ENCODE data around the gene RSRC1.

DNA sequence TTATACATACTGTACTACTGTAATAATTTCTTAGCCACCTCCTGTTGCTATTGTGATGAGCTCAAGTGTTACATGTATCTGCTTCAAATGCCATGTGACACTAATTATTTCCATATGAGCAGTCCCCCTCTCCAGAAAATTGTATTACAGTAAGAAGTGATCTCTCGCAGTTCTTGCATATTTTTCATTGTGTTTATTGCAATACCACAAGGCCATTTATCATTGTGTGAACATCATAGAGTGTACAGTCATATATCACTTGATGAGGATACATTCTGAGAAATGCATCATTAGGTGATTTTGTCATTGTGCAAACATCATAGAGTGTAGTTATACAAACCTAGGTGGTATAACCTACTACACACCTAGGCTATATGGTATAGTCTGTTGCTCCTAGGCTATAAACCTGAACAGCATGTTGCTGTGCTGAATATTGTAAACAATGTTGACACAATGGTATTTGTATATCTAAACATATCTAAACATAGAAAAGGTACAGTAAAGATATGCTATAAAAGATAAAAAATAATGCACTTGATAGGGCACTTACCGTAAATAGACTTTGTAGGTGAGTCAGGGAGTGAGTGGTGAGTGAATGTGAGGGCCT is 271.5 kb downstream of the RSRC1 start:
- TF ChIP-seq, protein P1, sequence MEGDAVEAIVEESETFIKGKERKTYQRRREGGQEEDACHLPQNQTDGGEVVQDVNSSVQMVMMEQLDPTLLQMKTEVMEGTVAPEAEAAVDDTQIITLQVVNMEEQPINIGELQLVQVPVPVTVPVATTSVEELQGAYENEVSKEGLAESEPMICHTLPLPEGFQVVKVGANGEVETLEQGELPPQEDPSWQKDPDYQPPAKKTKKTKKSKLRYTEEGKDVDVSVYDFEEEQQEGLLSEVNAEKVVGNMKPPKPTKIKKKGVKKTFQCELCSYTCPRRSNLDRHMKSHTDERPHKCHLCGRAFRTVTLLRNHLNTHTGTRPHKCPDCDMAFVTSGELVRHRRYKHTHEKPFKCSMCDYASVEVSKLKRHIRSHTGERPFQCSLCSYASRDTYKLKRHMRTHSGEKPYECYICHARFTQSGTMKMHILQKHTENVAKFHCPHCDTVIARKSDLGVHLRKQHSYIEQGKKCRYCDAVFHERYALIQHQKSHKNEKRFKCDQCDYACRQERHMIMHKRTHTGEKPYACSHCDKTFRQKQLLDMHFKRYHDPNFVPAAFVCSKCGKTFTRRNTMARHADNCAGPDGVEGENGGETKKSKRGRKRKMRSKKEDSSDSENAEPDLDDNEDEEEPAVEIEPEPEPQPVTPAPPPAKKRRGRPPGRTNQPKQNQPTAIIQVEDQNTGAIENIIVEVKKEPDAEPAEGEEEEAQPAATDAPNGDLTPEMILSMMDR (conservative IDR thresholded peaks at IDR 0.05 in 1 of 2, IDR thresholded peaks at IDR 0.05 in 1 of 2; ENCODE audit: low read depth in 1 of 2, low read length in 2 of 2) = no peak
- no peak for TF ChIP-seq EZH2 (IDR thresholded peaks at IDR 0.05; ENCODE audit: low read length, missing control alignments)
